GM18526 (cell line): ENCODE measurements around the gene FLII.

Source experiments
- POLR2A ChIP-seq: IDR thresholded peaks from 3 replicates; pipeline ENCODE4 v1.6.1; 2011; ENCODE audit not compliant: insufficient read length; ENCODE audit errors: extremely low read depth

FLII gene

GRCh38 chr17:18233803-18234518 lies 24.6 kb downstream of the FLII start:
- no peak for TF ChIP-seq POLR2A

GRCh38 chr17:18231164-18231563 lies 27.4 kb downstream of the FLII start:
- TF ChIP-seq POLR2A = no peak

- no peak for TF ChIP-seq POLR2A
These were observed 28.0 kb downstream of the FLII start for GRCh38 chr17:18230288-18231141.

DNA sequence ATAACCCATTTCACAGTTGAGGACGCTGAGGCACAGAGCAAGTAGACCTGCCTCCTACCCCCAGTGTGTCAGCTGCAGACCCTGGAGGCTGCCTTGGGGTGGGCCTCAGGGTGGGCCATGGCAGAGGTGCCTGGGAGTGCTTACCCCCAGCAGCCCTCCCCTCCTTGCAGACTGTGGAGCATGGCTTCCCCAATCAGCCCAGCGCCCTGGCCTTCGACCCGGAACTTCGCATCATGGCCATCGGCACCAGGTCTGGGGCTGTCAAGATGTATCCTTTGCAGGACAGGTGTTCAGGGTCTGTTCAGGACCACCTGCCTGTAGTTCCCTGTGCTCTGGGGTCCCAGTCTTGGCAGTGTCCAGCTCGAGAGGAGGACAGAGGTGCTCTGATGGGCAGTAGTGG lies 28.8 kb downstream of the FLII start:
- TF ChIP-seq POLR2A = no peak

- no peak for TF ChIP-seq POLR2A
These were observed 29.3 kb downstream of the FLII start for GRCh38 chr17:18229254-18229653.

GRCh38 chr17:18228176-18228682 lies 30.3 kb downstream of the FLII start:
- no peak for TF ChIP-seq POLR2A

GRCh38 chr17:18227635-18228034 lies 30.9 kb downstream of the FLII start:
- TF ChIP-seq POLR2A = no peak

DNA sequence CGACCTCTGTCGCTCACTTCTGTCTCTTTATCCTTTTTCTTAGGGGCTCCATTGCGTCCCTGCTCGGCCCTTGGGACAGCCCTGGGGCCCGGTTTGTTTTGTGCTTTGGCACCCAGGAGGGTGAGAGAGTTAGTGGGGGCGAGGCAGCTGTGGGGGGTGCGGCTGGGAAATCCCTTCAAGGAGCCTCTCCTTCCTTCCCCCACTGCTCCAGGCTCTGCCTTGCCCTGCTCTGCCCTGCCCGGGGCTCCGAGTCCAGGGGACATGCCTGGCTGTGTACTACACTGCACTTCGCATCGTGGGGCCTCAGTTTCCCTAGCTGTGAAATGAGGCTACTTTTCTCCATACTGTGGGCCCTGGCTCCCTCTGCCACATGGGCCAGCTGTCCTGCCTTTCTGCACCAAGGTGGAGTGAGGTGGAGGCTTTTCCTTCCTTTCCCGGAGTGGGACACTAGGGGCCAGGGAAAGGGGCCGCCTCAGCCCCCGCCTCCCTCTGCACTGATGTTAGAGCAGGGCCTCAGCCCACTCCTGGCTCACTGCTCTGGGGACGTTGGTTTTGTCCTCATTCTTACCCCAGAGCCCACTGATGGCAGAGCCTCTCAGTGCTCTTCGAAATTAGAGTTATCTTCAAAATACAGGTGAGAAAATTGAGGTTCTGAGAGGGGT lies 32.1 kb downstream of the FLII start:
- TF ChIP-seq POLR2A = no peak

- TF ChIP-seq POLR2A = no peak
These were observed 32.8 kb downstream of the FLII start for GRCh38 chr17:18225642-18226283.

DNA sequence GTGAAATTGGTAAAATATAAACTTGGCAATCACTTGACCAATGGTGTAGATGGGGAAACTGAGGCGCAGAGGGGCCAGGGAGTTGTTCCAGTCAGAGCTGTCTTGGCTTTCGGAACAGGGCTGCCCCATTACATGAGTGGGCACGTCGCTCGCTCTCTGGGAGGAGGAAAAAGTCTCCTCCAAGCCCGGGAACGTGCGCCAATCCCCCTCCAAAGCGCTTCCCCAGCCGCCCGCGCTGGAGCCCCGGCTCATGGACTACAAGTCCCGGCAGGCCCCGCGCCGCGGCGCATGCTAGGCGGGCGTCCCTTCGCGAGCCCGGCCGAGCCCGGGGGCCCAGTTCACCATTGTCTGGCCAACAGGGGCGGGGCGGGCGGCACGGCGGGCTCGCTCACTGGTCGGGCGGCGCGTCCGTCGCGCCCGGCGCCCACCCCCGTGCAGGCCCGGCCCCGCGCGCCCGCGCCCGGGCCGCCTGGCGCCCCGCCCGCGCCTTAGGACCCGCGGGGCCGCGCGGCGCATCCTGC lies 33.4 kb downstream of the FLII start, which contains the start of gene LLGL1:
TSS of gene LLGL1 (plus strand) at position 515 of the 521 bp plus-strand sequence. CDS start 48 bp downstream, outside the sequence.
- TF ChIP-seq POLR2A = no peak

DNA sequence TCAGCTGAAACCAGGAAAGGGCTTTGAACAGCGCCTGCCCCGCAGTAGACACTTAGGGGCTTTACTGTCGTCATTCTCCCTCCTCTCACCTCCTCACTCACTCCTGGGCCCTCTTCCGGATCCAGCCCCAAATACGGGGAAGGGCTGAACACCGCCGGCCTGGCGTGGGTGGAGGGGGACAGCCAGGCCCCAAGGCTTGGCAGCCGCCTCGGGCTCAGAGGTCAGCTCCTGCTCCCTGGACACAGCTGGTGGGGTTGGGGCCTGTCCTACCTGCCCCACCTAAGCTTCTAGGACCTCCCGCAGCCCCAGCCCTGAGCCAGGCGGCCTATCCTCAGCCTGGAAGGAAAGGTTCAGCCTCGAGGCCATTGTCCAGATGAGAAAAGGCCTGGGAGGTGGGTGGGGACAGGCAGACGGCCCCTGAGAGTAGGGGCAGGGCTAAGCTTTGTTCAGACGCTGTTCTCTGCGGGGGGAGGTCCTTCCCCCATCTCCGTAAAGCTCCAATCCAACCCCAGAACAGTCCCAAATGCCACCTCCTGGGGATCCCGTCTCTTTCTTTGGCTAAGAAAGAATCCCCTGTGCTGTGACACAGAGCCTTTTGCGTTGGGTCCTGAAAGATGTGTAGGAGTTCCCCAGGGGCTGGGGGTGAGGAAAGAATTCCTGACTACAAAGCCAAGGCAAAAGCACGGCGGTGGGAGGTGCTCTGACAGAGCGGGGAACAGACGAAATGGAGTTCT lies 34.0 kb downstream of the FLII start:
- TF ChIP-seq POLR2A = no peak

- TF ChIP-seq POLR2A = no peak
These were observed 34.5 kb downstream of the FLII start for GRCh38 chr17:18224053-18224386.

DNA sequence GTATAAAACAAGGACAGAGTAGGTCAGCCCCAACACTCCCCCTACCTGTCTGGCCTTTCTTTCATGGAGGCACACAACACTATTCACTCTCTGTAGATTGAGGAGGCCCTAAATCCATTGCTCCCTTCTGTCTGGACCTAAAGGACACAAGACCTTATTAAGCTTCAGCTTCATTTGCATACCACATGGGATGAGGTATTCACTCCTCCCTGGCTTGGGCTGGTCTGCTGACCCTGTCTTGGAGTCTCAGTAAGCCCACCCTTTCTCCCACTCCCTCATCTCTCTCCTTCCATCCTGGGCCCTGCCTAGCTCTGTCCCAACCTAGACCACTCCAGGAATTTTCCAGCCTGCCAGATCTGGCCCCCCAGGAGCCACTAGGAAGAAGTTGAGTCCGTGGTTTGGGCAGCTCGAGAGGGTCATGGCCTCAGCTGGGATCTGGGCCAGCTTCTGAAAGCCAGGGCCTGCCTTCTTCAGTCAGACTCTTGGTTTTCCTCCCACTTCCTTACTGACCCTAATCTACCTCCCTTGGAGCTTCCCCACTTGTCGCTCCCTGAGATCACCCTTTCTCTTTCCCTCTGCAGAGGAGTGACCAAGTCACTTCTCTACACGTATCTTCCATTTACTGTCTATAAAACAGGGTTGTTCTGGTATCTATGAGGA lies 39.7 kb downstream of the FLII start:
- TF ChIP-seq POLR2A = no peak
